Measurements from ENCODE around the gene ESRRG. TPM values are rescaled to one million over a fixed set of nuclear protein-coding genes. Genes with fewer than 3 reads are reported as not detected.

Gene ESRRG
- total RNA-seq, 6 experiments from 2014 or later, result 0.11 to 1.9 (median 0.18) TPM

GRCh38 chr1:216562383-216562782 is 160.8 kb downstream of the ESRRG start:
- peak; percentile 48 to 79 (median 62) for ATAC-seq
- intact Hi-C loops (cut with DNase I), result no loop called here
- WGBS (ENCODE audit: insufficient coverage, low coverage, low lambda C conversion rate, missing lambda C conversion rate), result 41% methylated on average over 3 of the region's 3 CpGs

GRCh38 chr1:216560527-216560926 is 162.7 kb downstream of the ESRRG start:
- Histone ChIP-seq H3K36me3 (no peaks in the 10 kb centered on the region), H3K27me3 (no peaks in the 10 kb centered on the region), H3K9me3 (no peaks in the 10 kb centered on the region), H3K27ac (no peak overlapping the region), H3K4me3 (no peak overlapping the region), H3K4me1 (no peaks in the 10 kb centered on the region)
- intact Hi-C loops (cut with DNase I), result no loop called here
- no peak for TF ChIP-seq CTCF (IDR thresholded peaks at IDR 0.05)
- no peak for TF ChIP-seq POLR2A (IDR thresholded peaks at IDR 0.05)
- ATAC-seq (no peak), DNase-seq (no peak)
- WGBS (ENCODE audit: insufficient coverage, low coverage, low lambda C conversion rate, missing lambda C conversion rate), result 85% methylated on average over 11 of the region's 11 CpGs

More at GRCh38 chr1:216562383-216562782, 160.8 kb downstream of the ESRRG start:
- no peak for DNase-seq
- H3K36me3 ChIP-seq, result no peaks in the 10 kb centered on the region
- H3K4me1 ChIP-seq, result no peaks in the 10 kb centered on the region
- no peaks in the 10 kb centered on the region for H3K9me3 ChIP-seq
- H3K27me3 ChIP-seq, result no peaks in the 10 kb centered on the region
- no peak overlapping the region for H3K4me3 ChIP-seq
- TF ChIP-seq CTCF (IDR thresholded peaks at IDR 0.05), result peak; percentile 24 to 60 (median 39)
- TF ChIP-seq POLR2A (IDR thresholded peaks at IDR 0.05), result no peak
- H3K27ac ChIP-seq, result no peak overlapping the region

GRCh38 chr1:216559359-216559758 is 163.9 kb downstream of the ESRRG start:
- Histone ChIP-seq H3K4me3 (no peak overlapping the region), H3K4me1 (no peaks in the 10 kb centered on the region), H3K9me3 (no peaks in the 10 kb centered on the region), H3K36me3 (no peaks in the 10 kb centered on the region), H3K27me3 (no peaks in the 10 kb centered on the region), H3K27ac (no peak overlapping the region)
- DNase-seq (no peak), ATAC-seq (no peak)
- WGBS (ENCODE audit: insufficient coverage, low coverage, low lambda C conversion rate, missing lambda C conversion rate), result 70% methylated on average over 2 of the region's 3 CpGs
- intact Hi-C loops (cut with DNase I), result loop anchor here in 1 of 2 donors (10.0 kb wide), 1 partner anchor 245 kb away; no protein-coding TSS in a partner anchor
- TF ChIP-seq POLR2A (IDR thresholded peaks at IDR 0.05) (no peak), CTCF (IDR thresholded peaks at IDR 0.05) (no peak)

- 72% methylated on average over 4 of the region's 4 CpGs for WGBS (ENCODE audit: insufficient coverage, low coverage, low lambda C conversion rate, missing lambda C conversion rate)
- H3K4me1 ChIP-seq, result no peaks in the 10 kb centered on the region
Observed at GRCh38 chr1:216555653-216556052, 167.6 kb downstream of the ESRRG start.

More at GRCh38 chr1:216555653-216556052, 167.6 kb downstream of the ESRRG start:
- intact Hi-C loops (cut with DNase I), result loop anchor here in 1 of 2 donors (10.0 kb wide), 1 partner anchor 241 kb away; no protein-coding TSS in a partner anchor
- TF ChIP-seq CTCF (IDR thresholded peaks at IDR 0.05) (no peak), POLR2A (IDR thresholded peaks at IDR 0.05) (no peak)
- no peaks in the 10 kb centered on the region for H3K9me3 ChIP-seq
- no peak overlapping the region for H3K4me3 ChIP-seq
- no peaks in the 10 kb centered on the region for H3K27me3 ChIP-seq
- no peaks in the 10 kb centered on the region for H3K36me3 ChIP-seq
- ATAC-seq, result no peak
- DNase-seq, result no peak
- no peak overlapping the region for H3K27ac ChIP-seq
